Endothelial cell of umbilical vein (primary cell): Measurements from ENCODE around the gene PSMD9. TPM values are rescaled to one million over a fixed set of nuclear protein-coding genes. Genes with fewer than 3 reads are reported as not detected.
"Not testable (repeated sequence)": the region's sequence is repeated elsewhere in the genome, so short reads cannot be mapped to it uniquely, and the experiment has no call there.

ENCODE experiments used
- BruUV-seq: library from RNA; stranded (reverse); fragments of 400-500 nt; replicated peaks from 2 replicates; lab custom pipeline; 2021; lab: Mats Ljungman, UMichigan
- CTCF ChIA-PET: fragments of 300-600, 350-600 bp; sonication (Branson Sonifier 250); formaldehyde crosslinking; loops from one replicate; lab custom pipeline; 2021; ENCODE audit warnings: antibody characterized with exemption, inconsistent platforms; lab: Charles Lee
- POLR2A ChIA-PET: fragments of 300-600, 350-600 bp; sonication (Branson Sonifier 250); formaldehyde crosslinking; loops from one replicate; lab custom pipeline; 2021; ENCODE audit warnings: antibody characterized with exemption, inconsistent platforms; lab: Charles Lee
- DNase-seq: peaks from one replicate; pipeline ENCODE4 v3.0.0-alpha.2; 2011; ENCODE audit warnings: low read depth, low spot score
- FAIRE-seq: peaks from 2 replicates; lab custom pipeline; 2011; peaks lifted over from hg19 to GRCh38; lab: Jason Lieb, UNC
- H2AFZ ChIP-seq: 2 replicates; pipeline ENCODE4 v1.6.0; 2012; ENCODE audit warnings: low read depth, low read length, control low read depth, inconsistent platforms
- H3K27ac ChIP-seq: 2 replicates; pipeline ENCODE4 v1.5.1; 2011; ENCODE audit warnings: low read depth, mild to moderate bottlenecking, control low read depth, low read length, moderate library complexity; ENCODE audit not compliant: insufficient read depth
- H3K27me3 ChIP-seq, 2 experiments: 2 replicates each; pipeline versions ENCODE4 v1.6.0 to v1.6.1; 2011; ENCODE audit warnings: low read length in 2 of 2, mixed read lengths in 1 of 2; ENCODE audit not compliant: control insufficient read depth in 2 of 2, insufficient read depth in 2 of 2
- H3K36me3 ChIP-seq, 2 experiments: 2 replicates in 1 of 2; 3 replicates in 1 of 2; pipeline ENCODE4 v1.5.1; 2011; ENCODE audit warnings: low read length in 2 of 2, mild to moderate bottlenecking in 1 of 2, moderate library complexity in 1 of 2; ENCODE audit not compliant: control insufficient read depth in 2 of 2, insufficient read depth in 2 of 2; ENCODE audit errors: extremely low read depth in 1 of 2
- H3K4me1 ChIP-seq: 3 replicates; pipeline ENCODE4 v1.5.1; 2011; ENCODE audit warnings: mild to moderate bottlenecking, low read length; ENCODE audit not compliant: control insufficient read depth, insufficient read depth; ENCODE audit errors: extremely low read depth
- H3K4me2 ChIP-seq: 2 replicates; pipeline ENCODE4 v1.6.1; 2011; ENCODE audit warnings: low read length, control low read depth, mixed read lengths; ENCODE audit not compliant: insufficient read depth
- H3K4me3 ChIP-seq, 3 experiments: fragments of 200-600 bp in 1 of 3; sonication (generic), shearing (Covaris generic) in 1 of 3; replicated peaks in 1 of 3; 2 replicates each; pipeline ENCODE4 v1.5.1; 2011 to 2016; ENCODE audit warnings: control low read depth in 3 of 3, low read length in 3 of 3, mild to moderate bottlenecking in 2 of 3, inconsistent platforms in 1 of 3, low read depth in 1 of 3, moderate library complexity in 1 of 3; ENCODE audit not compliant: insufficient read depth in 1 of 3
- H3K79me2 ChIP-seq: 2 replicates; pipeline ENCODE4 v1.6.0; 2012; ENCODE audit warnings: low read length, inconsistent platforms; ENCODE audit not compliant: control insufficient read depth, insufficient read depth
- H3K9ac ChIP-seq: replicated peaks from 2 replicates; pipeline ENCODE3; 2011; ENCODE audit warnings: low read length, control low read depth; ENCODE audit not compliant: insufficient read depth; ENCODE audit errors: extremely low read depth
- H3K9me1 ChIP-seq: replicated peaks from 3 replicates; pipeline ENCODE4 v1.6.0; 2011; ENCODE audit warnings: mild to moderate bottlenecking, low read length; ENCODE audit not compliant: control insufficient read depth, insufficient read depth; ENCODE audit errors: extremely low read depth
- H3K9me3 ChIP-seq: replicated peaks from 2 replicates; pipeline ENCODE4 v1.5.1; 2012; ENCODE audit warnings: low read length, inconsistent platforms; ENCODE audit not compliant: control insufficient read depth, insufficient read depth
- H4K20me1 ChIP-seq: replicated peaks from 2 replicates; pipeline ENCODE3; 2011; ENCODE audit warnings: mild to moderate bottlenecking, low read length; ENCODE audit not compliant: control insufficient read depth, insufficient read depth; ENCODE audit errors: extremely low read depth
- CTCF ChIP-seq, 2 donors: IDR thresholded peaks; 1 replicate in 1 of 2; 2 replicates in 1 of 2; pipeline ENCODE4 v1.5.1; 2011; ENCODE audit warnings: low read length in 2 of 2, mild to moderate bottlenecking in 2 of 2, moderate library complexity in 2 of 2, control low read depth in 1 of 2, inconsistent platforms in 1 of 2, low read depth in 1 of 2; ENCODE audit not compliant: insufficient read depth in 1 of 2; ENCODE audit errors: extremely low read depth in 1 of 2
- FOS ChIP-seq: IDR thresholded peaks from 2 replicates; pipeline ENCODE4 v1.6.1; 2011; ENCODE audit warnings: mild to moderate bottlenecking, low read length, moderate library complexity, borderline replicate concordance; ENCODE audit not compliant: insufficient read depth
- GATA2 ChIP-seq: IDR thresholded peaks from 2 replicates; pipeline ENCODE4 v1.7.0; 2011; ENCODE audit warnings: low read depth, mild to moderate bottlenecking, moderate library complexity, mixed read lengths, low read length; ENCODE audit not compliant: insufficient read length, insufficient read depth
- POLR2AphosphoS5 ChIP-seq: IDR thresholded peaks from 2 replicates; pipeline ENCODE4 v1.6.1; 2012; ENCODE audit warnings: low read depth, mild to moderate bottlenecking, control low read depth, low read length, moderate library complexity; ENCODE audit not compliant: insufficient read depth
- dilution Hi-C: fragments of 300-500 bp; cut with MboI; formaldehyde crosslinking; loops from one replicate; pipeline ENCODE4 v1.15.0; 2019; ENCODE audit warnings: low sequenced_read_pairs; ENCODE audit not compliant: extremely low pct_ligation_motif_present
- intact Hi-C: fragments of 100-400 bp; cut with micrococcal nuclease; formaldehyde crosslinking; loops from one replicate; pipeline ENCODE4 v1.10.0; 2022
- polyA plus RNA-seq, 4 experiments: library from polyadenylated mRNA; depleted of rRNA in 3 of 4; stranded (reverse) in 3 of 4; unstranded in 1 of 4; fragments of >200 nt; gene quantifications; 2 replicates each; pipeline versions ENCODE4 v1.2.1 to v1.2.3, GENCODE V29; 2011 to 2012; ENCODE audit warnings: missing spikeins in 1 of 4
- total RNA-seq: library from RNA; stranded (reverse); gene quantifications from 2 replicates; pipeline ENCODE4 v1.2.3, GENCODE V29; 2021

PSMD9 gene
- total and polyA plus RNA-seq, 2 donors (not counting 3 experiments of a cell fraction or from before 2014, with no cell fraction given) = 69.2 to 118 TPM

- CTCF ChIA-PET = interaction anchor here (1.1 kb wide), 1 partner anchor 8 kb away, joined by 3 read pairs; no protein-coding TSS in a partner anchor
Measured at GRCh38 chr12:121885129-121885528, 3.5 kb upstream of the PSMD9 start.

GRCh38 chr12:121888083-121888477 is 510 bp upstream of the PSMD9 start:
- Histone ChIP-seq H3K27ac (no peak overlapping the region), H3K9ac (peak overlapping the region; percentile 57), H3K9me3 (no peaks in the 10 kb centered on the region), H3K9me1 (no peaks in the 10 kb centered on the region), H3K4me2 (peak overlapping the region; percentile 68), H4K20me1 (no peaks in the 10 kb centered on the region), H3K36me3 (no peaks in the 10 kb centered on the region), H3K27me3 (peaks cover 0 to 2% of the 10 kb centered on the region in 2 experiments), H3K4me1 (peaks cover 15% of the 10 kb centered on the region), H2AFZ (peak overlapping the region; percentile 78), H3K4me3 (peak overlapping the region in 2 of 3 experiments; percentile 49 to 90), H3K79me2 (peaks cover 24% of the 10 kb centered on the region)
- intact Hi-C loops (loop anchor here (1.0 to 2.0 kb wide), 6 partner anchors 31 to 135 kb away; partner anchors contain the start of gene CFAP251), dilution Hi-C loops (no loop called here)
- ChIA-PET POLR2A (interaction anchor here (1.4 kb wide), 1 partner anchor 93 kb away, joined by 4 read pairs; no protein-coding TSS in a partner anchor), CTCF (interaction anchor here (0.5 to 7.4 kb wide), 21 partner anchors 10 to 335 kb away, joined by 3 to 101 read pairs (median 3); partner anchors contain the start of gene RHOF)
- BruUV-seq = TSS peak; percentile 95
- no peak for DNase-seq
- TF ChIP-seq POLR2AphosphoS5 = no peak
- TF ChIP-seq CTCF (IDR thresholded peaks at IDR 0.05; ENCODE audit: extremely low read depth in 1 of 2, insufficient read depth in 1 of 2, low read depth in 1 of 2, low read length in 2 of 2) = peak in 1 of 2 donors; percentile 34
- peak; percentile 47 for TF ChIP-seq GATA2
- FAIRE-seq = peak; percentile 62

More at GRCh38 chr12:121885129-121885528, 3.5 kb upstream of the PSMD9 start:
- dilution Hi-C loops, H3K27ac ChIP-seq, H4K20me1 ChIP-seq, H3K9me3 ChIP-seq, FAIRE-seq, POLR2A ChIA-PET, DNase-seq, H3K4me2 ChIP-seq, intact Hi-C loops, H3K36me3 ChIP-seq, H3K9ac ChIP-seq, H3K9me1 ChIP-seq, BruUV-seq, H3K27me3 ChIP-seq, H2AFZ ChIP-seq, H3K4me3 ChIP-seq: not testable (repeated sequence)
- peak; percentile 8 for TF ChIP-seq FOS
- H3K4me1 ChIP-seq = peaks cover 14% of the 10 kb centered on the region
- H3K79me2 ChIP-seq = peaks cover 12% of the 10 kb centered on the region
